ENCODE measurements around the gene AUTS2.
A peak's percentile ranks its signal among the peaks of the same experiment; 100 is the strongest.
"Not testable (repeated sequence)": the region's sequence is repeated elsewhere in the genome, so short reads cannot be mapped to it uniquely, and the experiment has no call there.

AUTS2 gene

GRCh38 chr7:70789481-70790214 lies 1191.4 kb downstream of the AUTS2 start:
- no peak for DNase-seq

- no peak for DNase-seq
Observed at GRCh38 chr7:70790215-70791073, 1192.2 kb downstream of the AUTS2 start.

- no peak for DNase-seq
Observed at GRCh38 chr7:70791341-70791740, 1193.1 kb downstream of the AUTS2 start.

DNA sequence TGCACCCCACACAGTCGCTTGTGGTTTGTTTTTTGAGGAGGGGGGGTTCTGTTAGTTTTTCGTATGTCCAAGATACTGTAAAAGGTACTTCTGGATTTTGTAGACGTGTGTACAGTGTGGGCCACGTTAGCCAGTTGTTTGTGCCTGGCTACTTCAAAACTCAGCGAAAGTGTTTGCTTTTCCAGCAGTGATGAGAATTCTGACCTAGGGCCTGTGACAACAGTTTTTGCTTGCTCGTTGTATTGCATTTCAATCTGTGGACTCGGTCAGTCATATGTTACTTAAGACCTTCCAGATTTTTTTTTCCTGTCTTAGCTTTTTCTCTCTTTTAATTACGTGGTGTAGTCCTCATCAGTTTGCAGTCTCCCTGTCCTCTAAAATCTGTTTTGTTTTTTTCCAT lies 1194.8 kb downstream of the AUTS2 start:
- DNase-seq, result no peak

- DNase-seq, result no peak
Observed at GRCh38 chr7:70793821-70794220, 1195.5 kb downstream of the AUTS2 start.

DNA sequence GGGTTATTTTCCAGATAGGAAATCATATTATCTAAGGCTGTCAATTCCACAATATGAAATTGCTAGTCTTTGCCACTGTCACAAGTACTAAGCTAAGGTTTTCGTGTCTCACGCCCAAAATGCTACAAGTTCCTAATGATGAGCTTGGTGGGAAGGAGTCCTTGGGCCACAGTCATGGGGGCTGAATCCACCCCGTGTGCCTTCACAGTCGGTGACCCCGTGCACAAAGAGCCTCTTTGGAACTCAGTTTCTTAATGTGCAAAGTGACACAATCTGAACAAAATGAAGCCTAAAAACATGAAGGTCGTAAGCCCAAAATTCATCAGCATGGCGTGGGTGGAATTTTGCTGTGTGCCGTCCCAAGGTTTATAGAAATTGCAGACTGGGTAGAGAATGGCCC lies 1196.7 kb downstream of the AUTS2 start:
- DNase-seq, result no peak

GRCh38 chr7:70795948-70796347 lies 1197.7 kb downstream of the AUTS2 start:
- DNase-seq, result no peak

DNA sequence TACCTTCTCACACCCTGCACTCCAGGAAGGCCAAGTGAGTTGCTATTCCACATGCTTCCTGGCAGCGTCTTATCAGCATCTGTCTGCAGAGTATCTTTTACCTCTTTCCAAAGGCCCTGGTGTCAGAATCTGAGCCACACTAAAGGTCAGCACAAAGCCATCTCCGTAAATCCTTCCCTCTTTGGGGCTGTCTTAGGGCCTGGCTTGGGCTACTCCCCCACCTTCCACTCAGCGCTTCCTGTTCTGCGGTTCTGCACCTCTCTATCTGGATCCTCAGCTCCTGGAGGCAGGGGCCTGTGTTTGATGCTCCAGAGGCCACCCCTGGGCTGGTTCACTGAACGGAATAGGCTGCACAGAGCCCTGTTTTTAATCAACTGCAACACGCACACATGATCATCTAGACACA lies 1198.8 kb downstream of the AUTS2 start:
- no peak for DNase-seq

DNA sequence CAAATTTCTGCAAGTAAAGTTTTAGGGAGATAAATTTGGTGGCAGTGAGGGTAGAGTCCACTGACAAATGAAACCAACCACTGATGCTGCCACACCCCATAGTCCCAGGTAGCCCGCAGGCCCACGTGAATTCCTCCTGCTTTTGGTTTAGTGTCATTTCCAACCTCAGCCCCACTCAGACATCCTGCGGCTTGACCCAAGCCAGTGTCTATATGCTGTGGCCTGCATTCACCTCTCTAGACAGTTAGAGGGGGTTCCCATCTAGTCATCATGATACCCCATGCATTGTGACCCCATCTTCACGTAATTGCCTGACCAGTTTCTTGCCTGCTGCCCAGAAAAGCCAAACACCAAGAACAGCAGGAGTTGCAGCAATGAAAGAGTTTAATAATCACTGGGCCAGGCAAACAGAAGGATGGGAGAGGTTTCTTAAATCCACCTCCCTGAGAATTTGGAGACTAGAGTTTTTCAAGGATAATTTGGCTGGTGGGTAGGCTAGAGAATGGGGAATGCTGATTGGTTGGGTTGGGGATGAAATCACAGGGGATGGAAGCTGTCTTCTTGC lies 1201.6 kb downstream of the AUTS2 start:
- DNase-seq, result no peak

- DNase-seq, result no peak
Observed at GRCh38 chr7:70805360-70805759, 1207.1 kb downstream of the AUTS2 start.

DNA sequence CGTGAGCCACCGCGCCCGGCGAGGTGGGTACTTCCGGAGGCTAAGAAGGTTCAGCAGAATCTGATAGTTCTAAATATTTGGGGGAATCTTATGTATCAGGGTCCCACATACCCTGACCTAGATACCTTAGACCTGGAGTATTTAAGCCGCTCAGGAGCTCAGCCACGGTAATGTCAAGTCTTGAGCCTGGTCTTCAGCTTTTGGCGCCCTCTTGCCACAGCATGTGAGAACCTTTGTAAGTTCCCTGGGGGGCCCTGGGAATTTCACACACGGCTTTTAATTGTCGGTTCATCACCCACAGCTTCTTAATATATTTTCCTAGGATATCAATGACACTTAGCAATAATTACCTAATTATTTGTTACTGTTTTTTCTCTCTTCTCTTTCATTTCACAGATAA lies 1209.4 kb downstream of the AUTS2 start:
- no peak for DNase-seq

DNA sequence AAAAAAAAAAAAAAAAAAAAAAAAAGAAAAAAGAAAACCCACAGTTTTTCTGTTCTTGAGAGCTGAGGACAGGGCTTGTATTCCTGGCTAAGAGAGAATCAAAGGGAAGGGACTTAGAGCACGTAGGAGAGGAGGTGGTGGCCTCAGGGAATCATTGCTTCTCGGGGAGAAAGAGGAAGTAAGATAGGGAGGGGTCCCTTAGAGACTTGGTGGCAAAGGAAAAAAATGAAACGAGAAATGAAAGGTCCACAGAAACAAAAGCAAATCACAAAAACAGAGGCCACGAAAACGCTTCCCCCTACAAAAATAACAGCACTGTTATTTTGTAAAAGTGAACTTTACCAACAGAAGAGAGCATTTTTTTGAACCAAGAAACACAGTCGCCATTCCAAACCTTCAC lies 1210.6 kb downstream of the AUTS2 start:
- no peak for DNase-seq

GRCh38 chr7:70810558-70811139 lies 1212.4 kb downstream of the AUTS2 start:
- no peak for DNase-seq

GRCh38 chr7:70812511-70812910 lies 1214.2 kb downstream of the AUTS2 start:
- no peak for DNase-seq

DNA sequence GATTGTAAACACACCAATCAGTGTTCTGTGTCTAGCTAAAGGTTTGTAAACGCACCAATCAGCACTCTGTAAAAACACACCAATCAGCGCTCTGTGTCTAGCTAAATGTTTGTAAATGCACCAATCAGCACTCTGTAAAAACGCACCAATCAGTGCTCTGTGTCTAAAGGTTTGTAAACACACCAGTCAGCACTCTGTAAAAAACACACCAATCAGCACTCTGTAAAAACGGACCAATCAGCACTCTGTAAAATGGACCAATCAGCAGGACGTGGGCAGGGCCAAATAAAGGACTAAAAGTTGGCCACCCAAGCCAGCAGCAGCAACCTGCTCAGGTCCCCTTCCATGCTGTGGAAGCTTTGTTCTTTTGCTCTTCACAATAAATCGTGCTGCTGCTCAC lies 1224.2 kb downstream of the AUTS2 start:
- DNase-seq, result not testable (repeated sequence)

DNA sequence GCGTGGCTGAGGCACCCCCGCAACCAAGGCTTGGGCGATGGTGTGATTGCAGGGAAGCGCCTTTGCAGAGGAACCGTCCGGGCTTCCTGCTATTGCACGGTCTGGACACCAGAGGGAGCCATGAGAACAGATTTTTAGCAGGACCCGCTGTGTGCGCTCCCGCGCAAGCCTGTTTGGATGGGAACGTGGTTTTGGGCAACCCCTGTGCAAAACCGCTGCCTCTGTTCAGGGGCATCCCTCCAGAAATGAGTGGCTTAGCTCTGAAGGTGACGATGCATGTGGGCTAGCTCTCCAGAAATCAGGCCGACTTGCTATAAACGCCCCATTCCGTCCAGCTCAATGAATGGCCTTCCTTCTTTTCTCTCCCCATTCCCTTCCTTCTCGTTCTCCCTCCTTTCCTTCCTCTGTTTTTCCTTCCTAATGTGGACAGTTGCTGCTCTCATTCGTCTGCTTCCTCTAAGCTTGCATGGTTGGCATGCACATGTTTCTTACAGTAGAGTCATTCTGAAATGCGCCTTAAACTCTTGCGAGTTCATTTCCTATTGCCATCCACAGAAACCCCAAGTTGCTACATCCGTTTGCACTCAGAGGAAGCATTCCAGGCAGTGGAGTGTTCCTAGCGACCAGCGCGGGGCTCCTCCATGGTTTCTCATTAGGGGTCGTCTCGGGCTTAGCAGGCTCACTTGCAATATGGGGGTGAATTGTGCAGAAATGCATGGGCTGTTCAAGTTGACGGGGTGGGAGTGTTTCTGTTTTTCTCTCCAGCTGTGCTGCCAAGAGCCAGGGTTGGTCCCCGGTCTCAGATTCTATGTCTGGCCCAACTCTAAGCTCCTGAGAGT lies 1231.2 kb downstream of the AUTS2 start:
- DNase-seq, result peak; percentile 77

DNA sequence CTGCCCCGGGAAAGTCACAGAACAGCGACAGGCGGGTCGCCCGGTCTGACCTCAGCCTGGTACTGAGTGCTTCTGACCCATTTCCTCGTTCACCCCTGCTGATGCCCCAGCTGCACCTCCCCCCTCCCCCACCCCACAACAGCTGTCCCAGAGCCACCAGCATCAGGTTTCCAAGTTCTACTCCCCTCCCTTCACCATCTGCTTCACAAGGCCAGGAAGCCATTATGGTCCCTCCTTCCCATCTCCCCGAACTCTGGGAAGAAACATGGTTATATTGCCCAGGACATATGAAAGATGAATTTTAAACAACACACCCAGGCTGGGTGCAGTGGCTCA lies 1231.8 kb downstream of the AUTS2 start:
- no peak for DNase-seq

DNA sequence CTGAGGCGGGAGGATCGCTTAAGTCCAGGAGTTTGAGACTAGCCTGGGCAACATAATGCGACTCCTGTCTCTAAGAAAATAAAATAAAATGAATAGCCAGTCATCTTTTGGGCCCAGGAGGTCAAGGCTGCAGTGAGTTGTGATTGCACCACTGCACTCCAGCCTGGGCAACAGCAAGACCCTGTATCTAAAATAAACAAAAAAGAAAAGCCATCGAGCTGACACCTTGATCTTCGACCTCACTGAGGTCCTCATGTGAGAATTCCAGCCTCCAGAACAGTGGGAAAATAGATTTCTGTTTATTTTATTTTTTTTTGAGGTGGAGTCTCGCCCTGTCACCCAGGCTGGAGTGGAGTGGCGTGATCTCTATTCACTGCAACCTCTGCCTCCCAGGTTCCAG lies 1232.2 kb downstream of the AUTS2 start:
- no peak for DNase-seq

DNA sequence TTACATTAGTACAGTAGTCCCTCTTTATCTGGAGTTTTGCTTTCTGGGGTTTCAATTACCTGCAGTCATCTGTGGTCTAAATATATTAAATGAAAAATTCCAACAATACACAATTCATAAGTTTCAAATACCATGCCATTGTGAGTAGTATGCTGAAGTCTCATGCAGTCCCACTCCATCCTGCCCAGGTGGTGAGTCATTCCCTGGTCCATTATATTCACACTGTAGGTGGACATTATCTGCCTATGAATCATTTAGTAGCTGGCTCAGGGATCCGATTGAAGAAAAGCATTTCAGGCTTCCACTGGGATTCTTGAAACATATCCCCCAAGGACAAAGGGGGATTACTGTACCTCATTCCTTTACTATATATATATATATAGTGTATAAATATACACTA lies 1235.5 kb downstream of the AUTS2 start:
- DNase-seq, result no peak

DNA sequence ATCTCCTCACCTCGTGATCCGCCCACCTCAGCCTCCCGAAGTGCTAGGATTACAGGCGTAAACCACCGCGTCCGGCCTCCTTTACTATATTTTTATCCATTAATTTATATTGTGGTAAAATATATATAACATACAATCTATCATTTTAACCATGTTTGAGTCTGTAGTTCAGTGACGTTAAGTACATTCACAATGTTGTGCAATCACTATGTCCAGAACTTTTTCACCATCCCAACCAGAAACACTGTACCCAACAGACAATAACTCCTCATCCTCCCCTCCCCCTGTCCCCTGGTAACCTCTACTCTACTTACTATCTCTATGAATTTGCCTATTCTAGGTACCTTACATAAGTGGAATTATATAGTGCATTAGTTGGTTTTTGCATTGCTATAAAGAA lies 1236.1 kb downstream of the AUTS2 start:
- DNase-seq, result no peak

GRCh38 chr7:70835658-70836057 lies 1237.4 kb downstream of the AUTS2 start:
- no peak for DNase-seq

DNA sequence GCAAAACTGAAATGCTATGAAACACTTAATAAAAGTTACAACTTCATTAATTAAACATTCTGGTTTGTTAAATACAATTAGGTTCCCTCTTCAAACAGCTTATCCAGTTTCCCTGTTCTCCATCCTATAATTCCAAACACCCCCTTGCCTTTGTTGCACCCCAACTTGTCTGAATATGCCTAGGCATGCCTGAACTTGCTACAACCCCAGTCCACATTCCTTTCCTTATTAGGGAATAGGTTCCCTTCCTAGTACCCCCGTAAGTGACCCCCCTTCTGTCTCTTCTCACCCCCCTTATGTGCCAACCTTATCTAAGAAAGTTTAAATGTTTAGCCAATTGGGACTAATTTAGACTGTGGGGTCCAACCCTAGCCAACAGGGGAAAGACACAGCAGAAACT lies 1238.0 kb downstream of the AUTS2 start:
- no peak for DNase-seq

DNA sequence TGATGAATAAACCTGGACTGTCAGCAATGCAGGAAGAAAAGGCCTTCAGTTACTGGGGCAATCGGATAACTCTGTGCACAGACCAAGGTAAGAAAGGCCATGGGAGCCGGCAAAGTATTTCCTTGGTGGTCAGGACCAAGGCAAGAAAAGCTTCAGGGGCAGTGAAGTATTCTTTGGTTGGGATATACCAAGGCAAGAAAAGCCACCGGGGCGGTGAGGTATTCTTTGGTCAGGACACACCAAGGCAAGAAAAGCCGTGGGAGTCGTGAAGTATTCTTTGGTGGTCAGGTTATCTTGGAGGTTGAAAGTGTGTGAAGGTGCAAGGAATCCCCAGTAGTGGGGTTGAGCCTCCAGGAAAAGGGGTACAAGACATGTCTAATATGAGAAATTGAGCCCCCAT lies 1238.7 kb downstream of the AUTS2 start:
- DNase-seq, result no peak

Measured in activated CD8-positive, alpha-beta memory T cell treated with anti-CD3 and anti-CD28 coated beads, Interleukin-2, amount 50 U/mL, for 48 hours (primary cell).